Adrenal gland (tissue), 12 donors: ENCODE measurements around the gene PICK1. TPM values are rescaled to one million over a fixed set of nuclear protein-coding genes. Genes with fewer than 3 reads are reported as not detected.

Source experiments
- DNase-seq, 7 donors: peaks; one replicate each; pipeline ENCODE4 v3.0.0-alpha.2; 2019 to 2020
- H3K27ac ChIP-seq, 5 donors: fragments of 200-600 bp; sonication (generic) in 4 of 5; 1 replicate in 3 of 5; 2 replicates in 2 of 5; pipeline versions ENCODE4 v1.5.1 to v1.8.0; 2016 to 2020; ENCODE audit warnings: mild to moderate bottlenecking in 1 of 5
- H3K27me3 ChIP-seq: fragments of 200-600 bp; 2 replicates; pipeline ENCODE4 v1.8.0; 2021
- H3K36me3 ChIP-seq, 2 donors: fragments of 200-600 bp; replicated peaks in 1 of 2; 1 replicate in 1 of 2; 2 replicates in 1 of 2; pipeline versions ENCODE4 v1.5.1 to v1.8.0; 2018 to 2022
- H3K4me1 ChIP-seq, 2 donors: fragments of 200-600 bp; replicated peaks in 1 of 2; 1 replicate in 1 of 2; 2 replicates in 1 of 2; pipeline versions ENCODE4 v1.5.1 to v1.8.0; 2018 to 2021
- H3K4me3 ChIP-seq, 4 donors: fragments of 200-600 bp; sonication (generic) in 3 of 4; one replicate each; pipeline ENCODE4 v1.5.1; 2016 to 2018
- H3K9me3 ChIP-seq, 3 donors: fragments of 200-600 bp; sonication (generic) in 1 of 3; replicated peaks in 1 of 3; 1 replicate in 2 of 3; 2 replicates in 1 of 3; pipeline versions ENCODE4 v1.5.1 to v1.8.0; 2016 to 2021
- POLR2A ChIP-seq, 2 donors: fragments of 450-650 bp; IDR thresholded peaks; one replicate each; pipeline ENCODE4 v1.6.1; 2017; ENCODE audit warnings: antibody characterized with exemption in 2 of 2, mild to moderate bottlenecking in 2 of 2, moderate library complexity in 1 of 2
- WGBS, 4 donors: extraction: QIAGEN DNeasy Blood & Tissue Kit in 2 of 4; methylation state at CpG; one replicate each; pipeline versions ENCODE4 v1.1.5 to v1.1.7; 2013 to 2017; 5-methylcytosine and 5-hydroxymethylcytosine counted together
- intact Hi-C, 2 donors: fragments of 100-400 bp; cut with DNase I; formaldehyde crosslinking; loops; one replicate each; pipeline versions ENCODE4 v1.14.1 to v1.15.0; 2022 to 2023
- polyA plus RNA-seq, 3 donors: library from polyadenylated mRNA; stranded (reverse); fragments of 200-250 nt in 2 of 3; fragments of 350-450 nt in 1 of 3; fragmentation: Illumina TruSeq in 1 of 3; extraction: RNeasy Lipid Tissue Mini Kit (QIAGEN cat#74804) in 1 of 3; gene quantifications; one replicate each; pipeline ENCODE4 v1.2.3, GENCODE V29; 2013 to 2014
- total RNA-seq, 9 donors: library from RNA; depleted of rRNA in 4 of 9; stranded (reverse); fragments of >200 nt in 4 of 9; fragments of 120-200 nt in 1 of 9; fragmentation: NEBNext Ultra II Directional in 1 of 9; extraction: Animal tissue kit (Norgen Biotek cat#: 25700) in 1 of 9; gene quantifications; one replicate each; pipeline versions ENCODE4 v1.1.0 to v1.2.4, GENCODE V29; 2013 to 2023
- TF ChIP-seq, protein P1 (sequence below), 6 experiments: fragments of 450-650 bp in 4 of 6; fragments of 200-600 bp in 2 of 6; sonication (generic) in 1 of 6; IDR thresholded peaks; 1 replicate in 5 of 6; 2 replicates in 1 of 6; pipeline versions ENCODE4 v1.5.1 to v1.8.0; 2016 to 2021; ENCODE audit warnings: antibody characterized with exemption in 6 of 6, mild to moderate bottlenecking in 2 of 6, moderate library complexity in 1 of 6
- donor health status: healthy with polysubstance abuse.
- donor health status: Bipolar disorder and iron deficiency.
- donor health status: DM: yes; HTN: yes; CAD: no.
- donor health status: DM: no; HTN: no; CAD: no.
- donor health status: DM: no; HTN: no; CAD: no.
- donor health status: DM: yes; HTN: yes; CAD: no.

PICK1 gene
- total and polyA plus RNA-seq, 12 donors, result 28.7 to 93.6 (median 39.0) TPM

DNA sequence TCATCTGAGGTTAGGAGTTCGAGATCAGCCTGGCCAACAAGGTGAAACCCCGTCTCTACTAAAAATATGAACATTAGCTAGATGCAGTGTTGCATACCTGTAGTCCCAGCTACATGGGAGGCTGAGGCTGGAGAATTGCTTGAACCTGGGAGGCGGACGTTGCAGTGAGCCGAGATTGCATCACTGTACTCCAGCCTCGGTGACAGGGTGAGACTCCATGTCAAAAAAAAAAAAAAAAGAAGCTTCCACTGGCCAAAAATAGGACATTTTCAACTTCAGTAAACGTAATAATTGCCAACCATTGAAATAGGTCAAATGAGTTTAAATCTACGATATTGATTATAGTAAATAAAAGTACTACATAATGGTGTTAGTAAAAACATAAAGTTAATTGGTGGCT, 46.4 kb downstream of the PICK1 start:
- intact Hi-C loops, result no loop called here
- no peaks in the 10 kb centered on the region for H3K4me1 ChIP-seq
- H3K27ac ChIP-seq, result no peak overlapping the region
- DNase-seq, result no peak
- H3K27me3 ChIP-seq, result no peaks in the 10 kb centered on the region
- TF ChIP-seq POLR2A (IDR thresholded peaks at IDR 0.05), result no peak
- TF ChIP-seq, protein P1, sequence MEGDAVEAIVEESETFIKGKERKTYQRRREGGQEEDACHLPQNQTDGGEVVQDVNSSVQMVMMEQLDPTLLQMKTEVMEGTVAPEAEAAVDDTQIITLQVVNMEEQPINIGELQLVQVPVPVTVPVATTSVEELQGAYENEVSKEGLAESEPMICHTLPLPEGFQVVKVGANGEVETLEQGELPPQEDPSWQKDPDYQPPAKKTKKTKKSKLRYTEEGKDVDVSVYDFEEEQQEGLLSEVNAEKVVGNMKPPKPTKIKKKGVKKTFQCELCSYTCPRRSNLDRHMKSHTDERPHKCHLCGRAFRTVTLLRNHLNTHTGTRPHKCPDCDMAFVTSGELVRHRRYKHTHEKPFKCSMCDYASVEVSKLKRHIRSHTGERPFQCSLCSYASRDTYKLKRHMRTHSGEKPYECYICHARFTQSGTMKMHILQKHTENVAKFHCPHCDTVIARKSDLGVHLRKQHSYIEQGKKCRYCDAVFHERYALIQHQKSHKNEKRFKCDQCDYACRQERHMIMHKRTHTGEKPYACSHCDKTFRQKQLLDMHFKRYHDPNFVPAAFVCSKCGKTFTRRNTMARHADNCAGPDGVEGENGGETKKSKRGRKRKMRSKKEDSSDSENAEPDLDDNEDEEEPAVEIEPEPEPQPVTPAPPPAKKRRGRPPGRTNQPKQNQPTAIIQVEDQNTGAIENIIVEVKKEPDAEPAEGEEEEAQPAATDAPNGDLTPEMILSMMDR (IDR thresholded peaks at IDR 0.05), result no peak
- no peak overlapping the region for H3K4me3 ChIP-seq
- 67 to 84% (median 70%) methylated on average over 8 of the region's 8 CpGs for WGBS, 4 donors
- H3K36me3 ChIP-seq, result no peaks in the 10 kb centered on the region
- H3K9me3 ChIP-seq, result no peaks in the 10 kb centered on the region

DNA sequence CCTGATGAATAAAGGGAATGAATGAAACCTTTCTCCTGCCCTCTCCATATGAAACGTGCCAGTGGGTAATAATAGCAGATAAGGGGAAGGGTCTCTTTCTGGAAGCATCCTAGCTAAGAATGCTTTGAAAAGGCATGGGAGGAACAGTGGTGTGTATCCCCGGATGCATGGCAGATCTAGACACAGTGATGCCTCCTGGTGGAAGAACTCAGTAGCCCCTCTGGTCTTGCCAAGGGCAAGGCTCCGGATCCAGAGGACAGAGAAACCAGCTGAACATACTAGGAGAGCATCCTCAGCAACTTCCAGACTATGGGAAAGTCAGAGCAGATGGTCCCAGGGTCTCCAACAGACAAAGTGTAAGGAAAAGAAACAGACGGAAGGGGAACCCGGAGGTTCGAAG, 46.9 kb downstream of the PICK1 start:
- Histone ChIP-seq H3K36me3 (no peaks in the 10 kb centered on the region), H3K4me3 (no peak overlapping the region), H3K27me3 (no peaks in the 10 kb centered on the region), H3K27ac (no peak overlapping the region), H3K9me3 (no peaks in the 10 kb centered on the region), H3K4me1 (no peaks in the 10 kb centered on the region)
- TF ChIP-seq POLR2A (IDR thresholded peaks at IDR 0.05), result no peak
- TF ChIP-seq, protein P1 (IDR thresholded peaks at IDR 0.05), result no peak
- DNase-seq, result peak in 1 of 7 donors; percentile 23
- 74 to 91% (median 78%) methylated on average over 6 of the region's 6 CpGs for WGBS, 4 donors
- intact Hi-C loops, result no loop called here

DNA sequence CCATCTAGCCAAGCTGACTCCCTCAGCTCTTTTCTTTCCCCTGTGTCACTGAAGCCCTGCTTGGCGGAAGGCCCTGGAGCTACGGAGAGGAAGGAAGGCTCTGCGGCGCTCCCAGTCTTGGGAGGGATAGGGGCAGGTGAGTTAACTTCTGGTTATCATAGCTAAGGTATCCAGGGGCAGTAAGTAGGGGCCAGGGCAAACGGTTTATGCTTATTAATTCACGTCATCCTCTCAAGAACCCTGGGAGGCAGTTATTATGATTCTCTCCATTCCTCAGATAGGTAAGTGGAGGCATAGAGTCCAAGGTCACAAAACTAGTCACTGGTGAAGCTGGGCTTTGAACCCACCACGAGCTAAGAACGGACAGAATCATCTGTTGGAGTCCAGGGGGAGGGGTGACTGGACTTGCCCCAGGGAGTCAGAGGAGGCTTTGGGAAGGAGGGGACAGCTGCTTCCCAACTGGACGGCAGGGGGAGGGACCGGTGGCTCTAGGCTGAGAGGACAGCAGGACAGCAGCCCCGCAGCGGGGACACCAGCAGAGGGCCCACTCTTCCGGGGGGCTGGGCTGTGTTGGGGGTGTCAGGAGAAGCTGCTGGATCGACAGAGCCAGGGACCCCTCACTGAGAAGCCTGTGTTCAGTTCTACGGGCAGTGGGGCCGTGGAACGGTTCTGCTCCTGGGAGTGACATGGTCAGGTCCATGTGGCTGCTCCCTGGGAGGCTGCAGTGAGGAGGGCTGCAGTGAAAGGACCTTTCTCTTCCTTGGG, 49.8 kb downstream of the PICK1 start:
- no peak for TF ChIP-seq POLR2A (IDR thresholded peaks at IDR 0.05)
- TF ChIP-seq, protein P1 (IDR thresholded peaks at IDR 0.05), result no peak
- Histone ChIP-seq H3K36me3 (no peaks in the 10 kb centered on the region), H3K27me3 (no peaks in the 10 kb centered on the region), H3K9me3 (no peaks in the 10 kb centered on the region), H3K4me1 (no peaks in the 10 kb centered on the region), H3K27ac (no peak overlapping the region), H3K4me3 (no peak overlapping the region)
- intact Hi-C loops, result no loop called here
- no peak for DNase-seq
- 74 to 88% (median 81%) methylated on average over 12 to 17 of the region's 17 CpGs for WGBS, 4 donors

DNA sequence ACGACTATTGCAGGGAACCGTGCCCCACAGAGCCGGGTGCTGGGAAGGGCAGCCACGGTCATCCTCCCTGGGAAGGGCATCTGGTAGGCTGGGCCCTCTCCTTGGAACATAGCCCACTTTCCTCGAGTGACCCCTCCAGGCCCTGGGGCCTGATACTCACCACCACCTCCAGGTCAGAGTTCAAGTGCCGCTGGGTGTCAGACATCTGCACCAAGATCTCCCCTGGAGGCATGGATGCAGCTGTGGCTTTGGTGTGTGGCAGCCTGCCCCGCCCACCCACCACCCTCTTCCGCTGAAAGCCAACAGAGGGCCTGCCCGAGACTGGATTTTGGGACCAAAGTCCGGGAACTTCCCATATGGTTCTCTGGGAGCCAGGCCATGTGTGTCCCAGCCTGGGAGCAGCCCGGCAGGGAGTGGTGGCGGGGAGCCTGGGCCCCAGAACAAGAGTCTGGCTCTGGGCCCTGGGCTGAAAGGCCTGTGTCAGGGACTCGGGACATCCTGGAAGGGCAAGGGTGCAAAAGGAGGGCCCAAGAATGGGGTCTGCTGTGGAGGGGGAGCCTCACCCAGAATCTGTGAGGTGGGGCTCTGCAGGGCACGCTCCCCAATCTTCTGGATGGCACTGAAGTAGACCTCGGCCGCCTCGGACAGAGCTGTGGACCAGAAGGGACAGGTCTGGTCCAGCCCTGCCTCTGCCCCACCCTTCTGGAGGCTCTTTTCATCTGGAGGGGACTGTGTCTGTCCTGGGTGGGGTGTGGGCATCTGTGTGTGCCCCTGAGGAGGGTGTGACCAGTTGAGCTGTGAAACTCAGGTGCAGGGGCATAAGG, 50.7 kb downstream of the PICK1 start:
- intact Hi-C loops, result no loop called here
- Histone ChIP-seq H3K4me1 (no peaks in the 10 kb centered on the region), H3K9me3 (no peaks in the 10 kb centered on the region), H3K27me3 (no peaks in the 10 kb centered on the region), H3K36me3 (no peaks in the 10 kb centered on the region), H3K4me3 (no peak overlapping the region), H3K27ac (no peak overlapping the region)
- 84 to 90% (median 86%) methylated on average over 4 to 17 of the region's 17 CpGs for WGBS, 4 donors
- no peak for DNase-seq
- TF ChIP-seq, protein P1 (IDR thresholded peaks at IDR 0.05), result no peak
- no peak for TF ChIP-seq POLR2A (IDR thresholded peaks at IDR 0.05)
